HEK293 (cell line): ENCODE results near the gene PRKG1.

Experiments
- CTCF ChIP-seq: fragments of 450-650 bp; formaldehyde crosslinking; IDR thresholded peaks from 2 replicates; pipeline ENCODE4 v1.5.1; 2016; ENCODE audit warnings: missing biosample characterization, missing genetic modification characterization
- ZBTB8A ChIP-seq: fragments of 450-650 bp; formaldehyde crosslinking; IDR thresholded peaks from 2 replicates; pipeline ENCODE4 v1.5.1; 2016; ENCODE audit warnings: missing biosample characterization, missing genetic modification characterization

DNA sequence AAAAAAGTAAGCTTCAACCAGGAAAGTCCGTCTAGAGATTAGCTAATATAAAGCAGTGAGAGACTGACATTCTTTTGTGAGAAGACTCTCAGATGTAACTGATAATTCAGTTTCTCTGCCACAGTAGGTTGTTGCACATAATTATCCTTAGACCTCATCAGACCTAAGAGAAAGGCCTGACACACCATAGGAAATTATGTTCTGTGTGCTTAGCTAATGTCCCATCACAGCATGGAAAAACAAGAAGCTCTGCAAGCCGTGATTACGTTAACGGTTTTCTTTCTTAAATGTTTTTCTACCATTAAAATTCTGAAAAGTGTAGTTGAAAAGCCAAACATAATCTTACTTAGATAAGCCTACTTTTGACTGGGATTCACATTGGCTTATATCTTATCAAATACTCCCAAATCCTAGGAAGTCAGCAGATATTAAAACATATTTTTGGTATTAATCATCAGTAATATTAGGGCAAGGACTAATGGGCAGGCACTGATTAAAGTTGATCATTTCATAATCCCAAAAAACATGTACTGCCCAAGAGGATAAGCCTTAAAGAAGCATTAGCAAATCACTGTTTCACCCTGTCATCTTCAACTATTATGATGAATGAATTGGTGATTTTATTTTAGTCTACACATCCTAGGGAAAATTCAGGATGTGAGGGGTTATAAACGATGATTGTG, 619.9 kb downstream of the PRKG1 start:
- TF ChIP-seq ZBTB8A (tag by site-specific recombination) (no peak), CTCF (tag by site-specific recombination) (no peak)
